ENCODE results near the gene CATSPERE. TPM values are rescaled to one million over a fixed set of nuclear protein-coding genes. Genes with fewer than 3 reads are reported as not detected.

The CATSPERE gene
- total and polyA plus RNA-seq, 2 of the 8 experiments (the other 6 are each of a cell fraction or from before 2014, with no cell fraction given): 0.05 to 0.45 TPM

GRCh38 chr1:244419024-244419423, 42.0 kb upstream of the CATSPERE start (continued):
- TF ChIP-seq SAP30 (IDR thresholded peaks at IDR 0.05; ENCODE audit: insufficient read depth, insufficient replicate concordance, low read length) (no peak), ASH2L (IDR thresholded peaks at IDR 0.05; ENCODE audit: low read length) (no peak), POU5F1 (IDR thresholded peaks at IDR 0.05; ENCODE audit: low read depth, low read length) (no peak), SUZ12 (IDR thresholded peaks at IDR 0.05; ENCODE audit: low read length) (no peak), KDM4A (IDR thresholded peaks at IDR 0.05; ENCODE audit: low read depth, low read length, severe bottlenecking) (no peak)
